ENCODE results near the gene ZDHHC22. TPM values are rescaled to one million over a fixed set of nuclear protein-coding genes. Genes with fewer than 3 reads are reported as not detected.
A peak's percentile ranks its signal among the peaks of the same experiment; 100 is the strongest.

Gene ZDHHC22
- total and polyA plus RNA-seq, 8 donors: 0.08 to 0.18 TPM; not detected in 6

GRCh38 chr14:77181603-77182437, 40.2 kb upstream of the ZDHHC22 start, which contains the start of gene TMEM63C:
TMEM63C (plus strand) TSS chr14:77181798; CDS start chr14:77218814, 37,016 bp downstream.
- DNase-seq: peak; percentile 52 to 84
- H3K27me3 ChIP-seq: peaks cover 0 to 73% (median 31%) of the 10 kb centered on the region in 3 donors
- H3K4me1 ChIP-seq: peaks cover 8 to 15% (median 13%) of the 10 kb centered on the region in 4 donors
- WGBS, 5 donors: 0 to 2% (median 1%) methylated on average over 18 to 46 of the region's 46 CpGs
- intact Hi-C loops (cut with DNase I; ENCODE audit: low total_unique reads): no loop called here
- TF ChIP-seq POLR2AphosphoS5 (IDR thresholded peaks at IDR 0.05) (no peak), EP300 (IDR thresholded peaks at IDR 0.05) (no peak), POLR2A (IDR thresholded peaks at IDR 0.05) (no peak), CTCF (IDR thresholded peaks at IDR 0.05) (no peak)
- H3K36me3 ChIP-seq: no peaks in the 10 kb centered on the region
- no peak within 1 kb of the TSS for H3K27ac ChIP-seq
- peak within 1 kb of the TSS; percentile 36 to 51 (median 38) for H3K4me3 ChIP-seq
- H3K9me3 ChIP-seq: no peaks in the 10 kb centered on the region

- no peaks in the 10 kb centered on the region for H3K36me3 ChIP-seq
- intact Hi-C loops (cut with DNase I; ENCODE audit: low total_unique reads): no loop called here
- 34 to 50% (median 38%) methylated on average over 10 to 12 of the region's 12 CpGs for WGBS, 5 donors
- H3K27me3 ChIP-seq: peaks cover 0 to 67% (median 31%) of the 10 kb centered on the region in 3 donors
- H3K27ac ChIP-seq: no peak overlapping the region
- no peak for DNase-seq
- H3K9me3 ChIP-seq: no peaks in the 10 kb centered on the region
- peaks cover 8 to 15% (median 13%) of the 10 kb centered on the region in 4 donors for H3K4me1 ChIP-seq
- TF ChIP-seq POLR2AphosphoS5 (IDR thresholded peaks at IDR 0.05): no peak
- TF ChIP-seq POLR2A (IDR thresholded peaks at IDR 0.05): no peak
- no peak for TF ChIP-seq CTCF (IDR thresholded peaks at IDR 0.05)
- TF ChIP-seq EP300 (IDR thresholded peaks at IDR 0.05): no peak
- H3K4me3 ChIP-seq: peak overlapping the region; percentile 36 to 51 (median 38)
Measured at GRCh38 chr14:77180726-77181602, 39.4 kb upstream of the ZDHHC22 start.

- TF ChIP-seq EP300 (IDR thresholded peaks at IDR 0.05) (no peak), POLR2AphosphoS5 (IDR thresholded peaks at IDR 0.05) (no peak), CTCF (IDR thresholded peaks at IDR 0.05) (no peak), POLR2A (IDR thresholded peaks at IDR 0.05) (no peak)
- H3K4me1 ChIP-seq: peaks cover 8 to 15% (median 13%) of the 10 kb centered on the region in 4 donors
- no peaks in the 10 kb centered on the region for H3K9me3 ChIP-seq
- no peaks in the 10 kb centered on the region for H3K36me3 ChIP-seq
- WGBS, 5 donors: 40 to 59% (median 51%) methylated on average over 3 of the region's 3 CpGs
- no peak overlapping the region for H3K27ac ChIP-seq
- no peak for DNase-seq
- H3K27me3 ChIP-seq: peaks cover 0 to 44% (median 30%) of the 10 kb centered on the region in 3 donors
- no peak overlapping the region for H3K4me3 ChIP-seq
- intact Hi-C loops (cut with DNase I; ENCODE audit: low total_unique reads): no loop called here
Measured at GRCh38 chr14:77178656-77179055, 37.1 kb upstream of the ZDHHC22 start.

DNA sequence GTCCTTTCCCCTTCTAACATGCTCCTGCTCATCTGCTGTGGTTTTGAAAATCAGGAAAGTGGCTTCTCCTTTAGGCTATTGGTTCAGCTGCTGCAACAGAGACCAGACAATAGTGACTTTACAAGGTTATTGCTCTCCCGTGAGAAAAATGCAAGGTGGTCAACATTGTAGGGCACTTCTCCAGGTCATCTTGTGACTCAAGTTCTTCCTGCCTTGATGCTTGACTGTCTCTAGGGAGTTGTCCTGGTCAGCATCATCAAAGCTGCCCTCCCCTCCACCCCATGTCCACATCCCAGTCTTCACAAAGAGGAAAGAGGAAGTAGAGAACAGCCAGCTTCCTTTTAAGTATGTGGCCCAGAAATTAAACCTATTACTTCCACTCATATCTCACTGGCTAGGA, 36.1 kb upstream of the ZDHHC22 start:
- intact Hi-C loops (cut with DNase I; ENCODE audit: low total_unique reads): no loop called here
- 30 to 50% (median 31%) methylated on average over 1 of the region's 1 CpG for WGBS, 5 donors
- Histone ChIP-seq H3K9me3 (no peaks in the 10 kb centered on the region), H3K27me3 (peaks cover 0 to 34% (median 21%) of the 10 kb centered on the region in 3 donors), H3K4me3 (no peak overlapping the region), H3K27ac (no peak overlapping the region), H3K4me1 (peaks cover 8 to 15% (median 13%) of the 10 kb centered on the region in 4 donors), H3K36me3 (no peaks in the 10 kb centered on the region)
- TF ChIP-seq EP300 (IDR thresholded peaks at IDR 0.05) (no peak), POLR2AphosphoS5 (IDR thresholded peaks at IDR 0.05) (no peak), CTCF (IDR thresholded peaks at IDR 0.05) (no peak)
- DNase-seq: no peak

Measured in stomach (tissue), 9 donors.